Measurements from ENCODE around the gene PHF21B.

PHF21B gene

GRCh38 chr22:44880610-44881290, 129.1 kb downstream of the PHF21B start:
- TF ChIP-seq CTCF (IDR thresholded peaks at IDR 0.05; ENCODE audit: low read depth, low read length): no peak
- in situ Hi-C loops (cut with HindIII; ENCODE audit: low sequenced_read_pairs): no loop called here
- no peak for DNase-seq (ENCODE audit: low read depth, low spot score)
- no peak overlapping the region for H3K4me3 ChIP-seq (ENCODE audit: low read depth, low read length)

GRCh38 chr22:44879301-44879680, 130.5 kb downstream of the PHF21B start:
- no peak overlapping the region for H3K4me3 ChIP-seq (ENCODE audit: low read depth, low read length)
- no peak for DNase-seq (ENCODE audit: low read depth, low spot score)
- no peak for TF ChIP-seq CTCF (IDR thresholded peaks at IDR 0.05; ENCODE audit: low read depth, low read length)
- in situ Hi-C loops (cut with HindIII; ENCODE audit: low sequenced_read_pairs): no loop called here

GRCh38 chr22:44878483-44879300, 131.1 kb downstream of the PHF21B start:
- no peak for TF ChIP-seq CTCF (IDR thresholded peaks at IDR 0.05; ENCODE audit: low read depth, low read length)
- no peak overlapping the region for H3K4me3 ChIP-seq (ENCODE audit: low read depth, low read length)
- no peak for DNase-seq (ENCODE audit: low read depth, low spot score)
- in situ Hi-C loops (cut with HindIII; ENCODE audit: low sequenced_read_pairs): no loop called here

GRCh38 chr22:44876921-44877320, 132.9 kb downstream of the PHF21B start:
- in situ Hi-C loops (cut with HindIII; ENCODE audit: low sequenced_read_pairs): no loop called here
- TF ChIP-seq CTCF (IDR thresholded peaks at IDR 0.05; ENCODE audit: low read depth, low read length): no peak
- DNase-seq (ENCODE audit: low read depth, low spot score): no peak
- no peak overlapping the region for H3K4me3 ChIP-seq (ENCODE audit: low read depth, low read length)

GRCh38 chr22:44871782-44872181, 138.0 kb downstream of the PHF21B start:
- DNase-seq (ENCODE audit: low read depth, low spot score): no peak
- H3K4me3 ChIP-seq (ENCODE audit: low read depth, low read length): no peak overlapping the region
- no peak for TF ChIP-seq CTCF (IDR thresholded peaks at IDR 0.05; ENCODE audit: low read depth, low read length)
- in situ Hi-C loops (cut with HindIII; ENCODE audit: low sequenced_read_pairs): no loop called here

- TF ChIP-seq CTCF (IDR thresholded peaks at IDR 0.05; ENCODE audit: low read depth, low read length): no peak
- H3K4me3 ChIP-seq (ENCODE audit: low read depth, low read length): no peak overlapping the region
- in situ Hi-C loops (cut with HindIII; ENCODE audit: low sequenced_read_pairs): no loop called here
- no peak for DNase-seq (ENCODE audit: low read depth, low spot score)
Measured at GRCh38 chr22:44870021-44870420, 139.8 kb downstream of the PHF21B start.

Measured in astrocyte of the spinal cord (primary cell).